Coronary artery (tissue), 2 donors: Measurements from ENCODE around the gene WSCD2.

ENCODE experiments used
- DNase-seq: peaks from one replicate; pipeline ENCODE4 v3.0.0-alpha.2; 2017; ENCODE audit warnings: low spot score
- H3K27ac ChIP-seq, 2 donors: fragments of 200-600 bp; sonication (generic); one replicate each; pipeline ENCODE4 v1.5.1; 2016 to 2019
- H3K4me3 ChIP-seq: fragments of 200-600 bp; sonication (generic); 2 replicates; pipeline ENCODE4 v1.5.1; 2016; ENCODE audit warnings: mild to moderate bottlenecking, moderate library complexity
- CTCF ChIP-seq: fragments of 200-600 bp; sonication (generic); IDR thresholded peaks from one replicate; pipeline ENCODE4 v1.5.1; 2019; ENCODE audit warnings: antibody characterized with exemption

Gene WSCD2

GRCh38 chr12:108273217-108273616, 144.1 kb downstream of the WSCD2 start:
- H3K27ac ChIP-seq: no peak overlapping the region
- H3K4me3 ChIP-seq: no peak overlapping the region
- TF ChIP-seq CTCF: no peak
- no peak for DNase-seq

- no peak for DNase-seq
- no peak overlapping the region for H3K4me3 ChIP-seq
- no peak for TF ChIP-seq CTCF
- no peak overlapping the region for H3K27ac ChIP-seq
These were observed 148.5 kb downstream of the WSCD2 start for GRCh38 chr12:108277613-108278012.

- H3K27ac ChIP-seq: no peak overlapping the region
- H3K4me3 ChIP-seq: no peak overlapping the region
- DNase-seq: no peak
- no peak for TF ChIP-seq CTCF
These were observed 153.1 kb downstream of the WSCD2 start for GRCh38 chr12:108282160-108282559.

- DNase-seq: no peak
- TF ChIP-seq CTCF: no peak
- Histone ChIP-seq H3K4me3 (no peak overlapping the region), H3K27ac (no peak overlapping the region)
These were observed 153.6 kb downstream of the WSCD2 start for GRCh38 chr12:108282676-108283075.

- H3K4me3 ChIP-seq: no peak overlapping the region
- no peak for DNase-seq
- H3K27ac ChIP-seq: no peak overlapping the region
- no peak for TF ChIP-seq CTCF
These were observed 155.1 kb downstream of the WSCD2 start for GRCh38 chr12:108284163-108284562.

GRCh38 chr12:108285016-108285415, 155.9 kb downstream of the WSCD2 start:
- TF ChIP-seq CTCF: no peak
- no peak overlapping the region for H3K4me3 ChIP-seq
- H3K27ac ChIP-seq: no peak overlapping the region
- DNase-seq: no peak

GRCh38 chr12:108287227-108287626, 158.1 kb downstream of the WSCD2 start:
- no peak for DNase-seq
- no peak overlapping the region for H3K27ac ChIP-seq
- no peak overlapping the region for H3K4me3 ChIP-seq
- no peak for TF ChIP-seq CTCF
